ENCODE data around the gene LEAP2.

Gene LEAP2

GRCh38 chr5:132873119-132873929, at the start of gene LEAP2:
Gene LEAP2 (plus strand): TSS chr5:132873668. CDS start chr5:132873695, 27 bp downstream.
- H3K4me3 ChIP-seq (replicated peaks; ENCODE audit: low read depth, low read length) = no peak within 1 kb of the TSS
- DNase-seq (ENCODE audit: extremely low read depth, low read depth) = no peak
- TF ChIP-seq, protein P1, sequence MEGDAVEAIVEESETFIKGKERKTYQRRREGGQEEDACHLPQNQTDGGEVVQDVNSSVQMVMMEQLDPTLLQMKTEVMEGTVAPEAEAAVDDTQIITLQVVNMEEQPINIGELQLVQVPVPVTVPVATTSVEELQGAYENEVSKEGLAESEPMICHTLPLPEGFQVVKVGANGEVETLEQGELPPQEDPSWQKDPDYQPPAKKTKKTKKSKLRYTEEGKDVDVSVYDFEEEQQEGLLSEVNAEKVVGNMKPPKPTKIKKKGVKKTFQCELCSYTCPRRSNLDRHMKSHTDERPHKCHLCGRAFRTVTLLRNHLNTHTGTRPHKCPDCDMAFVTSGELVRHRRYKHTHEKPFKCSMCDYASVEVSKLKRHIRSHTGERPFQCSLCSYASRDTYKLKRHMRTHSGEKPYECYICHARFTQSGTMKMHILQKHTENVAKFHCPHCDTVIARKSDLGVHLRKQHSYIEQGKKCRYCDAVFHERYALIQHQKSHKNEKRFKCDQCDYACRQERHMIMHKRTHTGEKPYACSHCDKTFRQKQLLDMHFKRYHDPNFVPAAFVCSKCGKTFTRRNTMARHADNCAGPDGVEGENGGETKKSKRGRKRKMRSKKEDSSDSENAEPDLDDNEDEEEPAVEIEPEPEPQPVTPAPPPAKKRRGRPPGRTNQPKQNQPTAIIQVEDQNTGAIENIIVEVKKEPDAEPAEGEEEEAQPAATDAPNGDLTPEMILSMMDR (IDR thresholded peaks at IDR 0.05; ENCODE audit: low read depth, low read length, missing control alignments) = no peak

DNA sequence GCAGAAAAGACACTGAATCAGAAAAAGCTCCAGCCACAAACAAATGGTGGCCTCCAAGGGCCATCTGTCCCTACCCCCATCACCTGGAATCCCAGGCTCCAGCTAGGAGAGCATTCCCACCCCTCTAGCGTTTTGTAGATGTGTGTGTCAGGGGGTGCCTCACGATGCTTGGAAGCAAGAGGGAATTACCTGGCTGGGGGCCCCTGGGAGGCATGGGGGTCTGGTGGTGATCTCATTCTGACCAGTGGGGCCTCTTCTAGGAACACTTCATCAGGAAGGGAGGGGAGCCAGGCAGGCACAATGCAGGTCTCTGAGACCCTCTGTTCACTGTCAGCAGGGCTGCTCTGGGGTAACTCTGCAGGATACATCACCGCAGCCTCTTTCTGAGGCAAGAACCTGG, 49.0 kb upstream of the LEAP2 start:
- TF ChIP-seq, protein P1 (IDR thresholded peaks at IDR 0.05; ENCODE audit: low read depth, low read length, missing control alignments) = no peak
- DNase-seq (ENCODE audit: extremely low read depth, low read depth) = no peak
- H3K4me3 ChIP-seq (replicated peaks; ENCODE audit: low read depth, low read length) = no peak overlapping the region

DNA sequence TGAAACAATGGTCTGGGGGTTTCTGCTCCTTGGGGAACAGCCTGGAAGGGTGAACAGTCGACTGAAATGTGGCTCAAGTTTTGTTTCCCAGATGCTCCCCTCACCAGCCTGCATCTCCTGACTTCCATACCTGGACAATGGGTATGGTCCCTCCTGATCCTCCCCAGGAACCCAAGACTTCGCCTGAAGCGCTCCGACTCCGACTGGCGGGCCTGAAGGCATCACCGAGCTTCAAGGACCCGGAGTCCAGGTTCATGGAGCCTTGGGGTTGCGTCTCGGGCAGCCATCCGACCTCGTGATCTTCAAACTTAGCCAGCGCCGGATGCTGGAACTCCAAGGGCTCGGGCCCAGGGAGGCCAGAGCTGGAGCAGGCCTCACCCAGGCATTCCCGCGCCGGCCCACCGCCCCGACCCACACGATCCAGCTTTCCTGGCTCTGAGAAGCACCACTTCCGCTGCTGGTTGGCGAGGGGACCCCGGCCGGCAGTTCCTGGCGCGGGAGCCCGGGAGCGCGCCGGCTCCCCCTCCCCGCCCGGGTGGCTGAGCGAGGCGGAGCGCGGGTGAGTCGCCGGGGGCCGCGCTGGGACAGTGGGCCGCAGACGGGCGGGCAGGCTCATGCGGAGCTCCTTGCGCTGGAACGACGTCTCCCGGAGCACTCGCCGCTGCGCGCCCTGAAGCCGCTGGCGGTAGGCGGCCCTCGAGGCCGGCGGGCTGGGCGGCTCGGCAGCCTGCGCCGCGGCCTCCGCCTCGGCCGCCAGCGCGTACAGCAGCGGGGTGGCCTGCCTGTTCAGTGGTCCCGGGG, 48.2 kb upstream of the LEAP2 start:
- H3K4me3 ChIP-seq (replicated peaks; ENCODE audit: low read depth, low read length) = no peak overlapping the region
- no peak for DNase-seq (ENCODE audit: extremely low read depth, low read depth)
- TF ChIP-seq, protein P1 (IDR thresholded peaks at IDR 0.05; ENCODE audit: low read depth, low read length, missing control alignments) = no peak

DNA sequence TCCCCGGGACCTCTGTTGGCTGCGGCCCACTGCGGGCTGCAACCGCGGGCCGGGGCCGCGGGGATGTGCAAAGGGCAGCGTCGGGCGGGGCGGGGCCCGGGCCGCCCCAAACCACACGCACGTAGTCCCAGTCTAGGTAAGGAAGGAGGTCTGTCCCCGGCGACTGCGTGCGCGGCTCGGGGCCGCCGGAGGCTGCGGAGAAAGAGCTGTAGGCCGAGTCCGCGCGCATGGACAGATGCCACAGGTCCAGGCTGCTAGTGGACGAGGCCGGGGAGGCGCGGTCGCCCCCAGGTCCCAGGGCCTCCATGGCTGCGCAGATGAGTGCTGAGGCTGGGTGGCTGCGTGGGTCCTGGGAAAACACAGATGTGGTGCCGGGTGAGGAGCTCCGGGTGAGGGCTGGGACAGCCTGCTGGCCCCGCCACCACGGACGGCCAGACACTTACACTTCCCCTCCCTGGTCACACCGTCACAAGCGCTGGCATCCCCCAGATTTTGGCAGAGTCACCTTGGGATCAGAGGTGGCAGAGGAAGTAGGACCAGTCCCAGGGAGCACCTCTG, 47.6 kb upstream of the LEAP2 start:
- DNase-seq (ENCODE audit: extremely low read depth, low read depth) = no peak
- TF ChIP-seq, protein P1 (IDR thresholded peaks at IDR 0.05; ENCODE audit: low read depth, low read length, missing control alignments) = no peak
- H3K4me3 ChIP-seq (replicated peaks; ENCODE audit: low read depth, low read length) = no peak overlapping the region

GRCh38 chr5:132826424-132827082, 46.9 kb upstream of the LEAP2 start:
- no peak for DNase-seq (ENCODE audit: extremely low read depth, low read depth)
- TF ChIP-seq, protein P1 (IDR thresholded peaks at IDR 0.05; ENCODE audit: low read depth, low read length, missing control alignments) = no peak
- no peak overlapping the region for H3K4me3 ChIP-seq (replicated peaks; ENCODE audit: low read depth, low read length)

DNA sequence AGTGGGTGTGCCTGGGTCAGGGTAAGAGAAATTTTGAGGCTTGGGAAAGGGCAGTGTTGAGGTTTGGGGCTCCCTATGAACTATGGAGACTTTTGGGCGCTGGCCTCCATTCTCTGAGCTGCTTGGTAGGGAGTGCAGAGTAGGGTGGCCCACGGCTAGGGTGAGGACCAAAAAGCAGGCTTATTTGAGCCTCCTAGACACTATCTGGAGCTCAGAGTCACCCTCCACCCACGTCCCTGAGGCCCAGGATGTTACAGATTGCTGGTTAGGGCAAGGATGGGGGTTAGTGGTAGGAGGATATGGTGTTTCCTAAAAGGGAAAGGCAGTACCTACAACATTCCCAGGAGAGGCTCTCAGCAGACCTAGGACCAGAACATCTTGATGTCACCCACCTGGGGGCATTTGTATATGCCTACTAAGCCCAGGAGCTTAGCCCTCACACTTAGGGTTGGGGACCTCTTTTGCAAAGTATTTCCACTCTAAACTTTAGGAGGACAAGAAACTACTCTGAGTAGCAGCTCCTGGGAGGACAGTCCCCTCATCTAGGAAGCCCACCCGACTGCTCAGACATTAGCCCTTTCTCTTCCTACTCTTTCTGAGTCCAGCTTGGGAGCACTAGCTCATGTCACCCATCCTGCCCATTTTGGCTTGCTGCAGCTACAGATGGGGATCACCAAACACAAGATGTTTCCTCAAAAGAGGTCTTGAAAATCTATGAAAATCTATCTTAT, 45.4 kb upstream of the LEAP2 start:
- no peak overlapping the region for H3K4me3 ChIP-seq (replicated peaks; ENCODE audit: low read depth, low read length)
- no peak for DNase-seq (ENCODE audit: extremely low read depth, low read depth)
- TF ChIP-seq, protein P1 (IDR thresholded peaks at IDR 0.05; ENCODE audit: low read depth, low read length, missing control alignments) = no peak

All from HFF-Myc (cell line).